GM18858 (cell line): ENCODE data around the gene CEP120.
"Not testable (repeated sequence)": the region's sequence is repeated elsewhere in the genome, so short reads cannot be mapped to it uniquely, and the experiment has no call there.

Experiments used
- ATAC-seq: cut with Tn5 transposase; IDR thresholded peaks from one replicate; pipeline ENCODE4 v1.9.1; 2021; ENCODE audit not compliant: unreplicated experiment

Gene CEP120

DNA sequence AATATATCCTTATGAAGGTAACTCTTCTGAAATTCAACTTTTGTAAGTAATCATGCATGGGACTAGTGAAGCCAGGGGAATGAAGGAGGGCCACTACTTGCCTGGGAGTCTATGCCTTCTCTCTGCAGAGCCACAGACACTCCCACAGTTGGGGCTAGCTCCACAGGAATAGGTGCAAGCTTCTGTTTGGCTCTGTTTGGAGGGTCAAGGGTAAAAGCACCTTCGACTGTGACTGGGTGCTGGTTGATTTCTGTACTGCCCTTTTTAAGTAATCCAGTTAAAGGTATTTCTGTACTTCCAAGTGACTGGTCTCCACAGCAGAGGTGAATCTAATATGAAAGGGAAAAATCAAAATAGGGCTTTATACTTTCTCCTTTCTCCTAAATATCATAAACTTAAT lies 32.2 kb downstream of the CEP120 start:
- no peak for ATAC-seq

DNA sequence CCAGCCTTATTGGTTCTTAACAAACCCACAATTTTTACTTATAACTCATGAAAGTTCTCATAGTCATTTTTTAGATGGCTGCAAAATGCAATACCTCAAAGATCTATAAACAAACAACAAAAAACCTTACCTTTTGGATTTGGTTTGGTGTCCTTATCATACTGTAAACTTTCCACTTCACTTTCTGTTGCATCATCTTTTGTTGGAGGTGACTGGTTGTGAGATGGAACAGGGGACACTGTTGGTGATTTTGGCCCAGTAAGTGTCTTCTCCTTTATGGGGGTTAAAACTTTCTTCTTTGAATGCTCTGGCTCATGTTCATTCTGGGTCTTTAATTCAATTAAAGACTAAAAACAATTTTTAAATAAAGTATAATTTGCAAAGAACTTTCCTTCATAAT lies 33.4 kb downstream of the CEP120 start:
- ATAC-seq = no peak

DNA sequence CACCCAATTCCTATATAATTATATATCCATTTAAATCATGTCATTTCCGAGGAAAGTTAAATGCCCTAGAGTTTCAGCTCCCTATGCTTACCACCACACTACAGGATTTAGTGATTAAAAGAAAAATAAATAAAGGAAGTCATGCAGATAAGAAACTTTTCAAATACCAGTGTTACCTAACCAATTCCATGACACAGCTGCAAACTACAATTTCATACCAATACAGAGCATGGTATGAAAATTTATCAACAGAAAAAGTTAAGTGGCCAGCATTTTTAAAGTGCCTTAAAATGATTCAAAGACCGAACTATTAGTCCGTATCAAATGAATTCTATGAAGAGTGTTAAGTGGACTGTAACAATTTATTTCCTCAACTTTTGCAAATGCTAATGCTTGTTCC lies 35.9 kb downstream of the CEP120 start:
- ATAC-seq = no peak

DNA sequence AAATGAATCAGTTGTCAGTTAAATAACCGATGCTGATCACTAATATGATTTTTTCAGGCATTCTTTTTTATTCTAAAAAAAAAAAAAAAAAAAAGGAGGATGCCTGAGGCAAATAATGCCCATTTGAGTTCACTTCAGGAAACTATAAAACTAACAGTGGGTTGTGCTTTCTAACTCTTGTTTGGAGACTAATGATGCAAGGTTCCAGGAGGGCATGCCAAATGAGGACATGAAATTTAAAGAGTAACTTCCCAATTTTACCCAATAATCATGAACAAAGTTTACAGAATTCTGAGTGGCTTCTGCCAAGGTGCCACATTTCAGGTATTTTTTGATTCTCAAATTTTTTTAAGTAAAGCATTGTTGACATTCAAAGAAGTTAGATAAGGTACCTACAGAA lies 41.0 kb downstream of the CEP120 start:
- ATAC-seq = no peak

DNA sequence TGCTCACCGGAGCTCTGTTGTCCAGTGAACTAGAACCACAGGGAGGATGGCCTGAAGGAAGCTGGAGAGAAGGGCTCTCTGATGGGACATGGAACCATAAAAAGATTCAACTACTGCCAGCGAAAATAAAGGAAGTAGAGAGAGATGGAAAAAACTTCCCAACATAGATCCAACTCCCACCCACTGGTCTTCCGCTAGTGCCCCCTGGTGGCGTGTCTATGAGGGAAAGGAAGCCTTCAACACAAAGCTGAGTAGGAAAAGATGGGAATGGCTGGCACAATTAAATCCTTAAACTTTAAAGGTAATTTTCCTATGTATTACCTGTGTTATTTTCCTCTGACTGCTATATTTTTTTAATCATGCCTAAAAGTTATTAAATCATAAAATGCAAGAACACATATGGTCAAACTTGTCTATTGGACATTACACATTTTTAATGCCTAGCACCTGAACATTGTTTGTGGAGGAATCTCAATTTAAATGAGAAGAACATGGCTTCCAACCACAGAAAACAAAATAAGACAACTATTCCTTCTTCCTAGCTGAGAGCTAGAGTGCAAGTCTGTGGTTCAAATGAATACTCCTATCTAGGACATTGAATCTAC lies 51.5 kb downstream of the CEP120 start:
- ATAC-seq = no peak

DNA sequence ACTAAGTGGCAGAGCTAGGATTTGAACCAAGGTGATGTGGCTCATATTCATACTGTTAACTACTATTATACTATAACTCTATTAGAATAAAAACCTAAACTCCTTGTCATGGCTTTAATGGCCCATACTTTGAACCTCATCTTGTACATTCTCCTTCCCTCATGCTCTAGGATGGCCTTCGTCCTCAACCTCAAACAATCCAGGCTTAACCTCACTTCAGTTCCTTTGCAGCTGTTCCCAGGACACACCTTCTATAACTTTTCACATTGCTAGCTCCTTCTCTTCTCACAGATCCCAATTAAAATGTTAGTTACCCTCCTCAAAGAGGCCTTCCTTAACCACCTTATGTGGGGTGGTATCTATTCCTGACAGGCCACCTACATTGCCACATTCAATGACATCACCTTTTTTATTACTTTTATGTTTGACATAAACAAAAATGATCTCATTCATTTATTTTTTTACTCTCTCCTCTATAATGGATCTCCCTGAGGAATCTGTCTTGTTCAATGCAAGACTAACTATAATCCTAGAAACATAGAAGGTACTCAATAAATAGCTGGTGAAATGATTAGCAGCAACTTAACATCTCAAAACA lies 53.7 kb downstream of the CEP120 start:
- ATAC-seq = no peak

DNA sequence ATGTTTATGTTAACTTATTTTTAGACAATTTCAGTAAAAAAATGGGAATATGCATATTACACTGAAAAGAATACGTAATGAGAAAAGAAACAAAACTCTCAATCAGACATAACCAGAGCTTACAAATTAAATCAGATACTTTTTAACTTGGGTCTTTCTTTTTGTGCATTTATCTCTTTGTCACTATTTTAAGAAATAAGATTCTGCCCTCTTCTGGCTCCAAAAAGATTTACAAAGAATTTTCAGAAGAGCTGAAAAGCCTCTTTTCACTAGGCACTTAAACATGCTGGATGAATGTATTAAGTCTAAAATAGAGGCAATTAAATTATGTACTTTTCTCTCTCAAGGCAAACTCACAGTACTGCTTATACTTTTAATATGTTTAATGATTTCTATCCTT lies 55.5 kb downstream of the CEP120 start:
- ATAC-seq = no peak

DNA sequence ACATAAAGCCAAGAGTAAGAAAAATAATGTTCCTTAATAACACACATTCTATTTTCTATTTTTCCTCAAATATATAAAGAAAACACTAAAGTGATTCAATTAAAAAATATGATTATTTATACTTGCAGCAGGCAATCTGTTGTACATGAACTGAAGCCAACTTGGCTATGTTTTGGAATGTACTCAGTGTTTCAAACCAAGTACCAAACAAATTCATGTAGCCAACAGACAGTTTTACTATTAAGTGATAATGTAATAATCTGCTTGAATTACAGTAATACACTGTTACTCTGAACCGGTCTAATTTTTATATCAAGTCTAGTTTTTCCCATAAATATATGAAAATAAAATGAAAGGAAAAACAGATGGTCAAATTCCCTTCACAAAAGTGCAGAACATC lies 58.0 kb downstream of the CEP120 start:
- no peak for ATAC-seq

DNA sequence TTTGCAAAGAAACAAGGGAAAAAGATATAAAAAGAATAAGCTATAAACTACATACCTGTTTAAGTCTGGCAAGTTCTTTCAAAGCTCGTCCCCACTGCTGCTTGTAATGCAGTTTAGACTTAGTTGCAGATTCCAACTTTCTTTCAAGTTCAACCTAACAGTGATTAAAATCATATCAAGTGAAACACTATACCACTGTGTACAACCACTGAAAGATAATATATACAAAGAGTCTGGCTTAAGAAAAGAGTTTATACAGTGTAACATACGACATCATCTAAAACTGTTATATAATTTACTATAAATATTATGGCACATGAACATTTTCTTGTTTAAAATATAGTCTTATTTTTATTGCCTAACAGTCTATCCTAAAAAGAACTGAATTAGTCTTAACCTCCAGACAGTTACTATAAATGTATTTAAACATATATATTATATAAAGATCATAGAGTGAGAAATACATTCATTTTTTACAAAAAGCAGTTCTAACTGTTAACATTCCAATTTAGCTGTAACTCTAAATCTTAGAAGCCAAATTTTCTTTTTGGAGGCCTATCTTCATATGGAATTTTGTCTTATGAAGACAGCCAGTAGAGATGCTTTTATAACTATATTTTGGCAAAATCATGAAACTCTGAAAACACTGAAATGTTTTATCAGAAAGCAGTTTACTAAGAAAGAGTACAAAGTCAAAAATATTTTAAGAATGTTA lies 58.6 kb downstream of the CEP120 start:
- no peak for ATAC-seq

DNA sequence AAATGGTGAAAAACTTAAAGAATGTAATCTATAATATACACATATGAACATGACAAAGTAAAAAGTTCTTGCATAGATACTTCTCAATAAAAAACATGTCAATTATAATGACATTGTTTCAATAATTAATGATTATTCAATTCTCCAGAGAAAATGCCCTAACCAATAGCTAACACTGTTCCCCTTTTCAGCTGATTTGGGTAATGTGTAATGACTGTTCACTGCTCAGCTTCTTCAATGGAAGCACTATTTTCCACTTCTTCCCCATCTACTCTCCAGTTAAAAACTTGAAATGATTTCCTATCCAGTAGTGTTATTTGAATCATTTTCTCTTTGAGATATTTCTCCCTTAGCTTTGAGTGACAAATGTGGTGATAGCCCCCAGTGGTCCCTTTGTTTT lies 62.3 kb downstream of the CEP120 start:
- no peak for ATAC-seq

DNA sequence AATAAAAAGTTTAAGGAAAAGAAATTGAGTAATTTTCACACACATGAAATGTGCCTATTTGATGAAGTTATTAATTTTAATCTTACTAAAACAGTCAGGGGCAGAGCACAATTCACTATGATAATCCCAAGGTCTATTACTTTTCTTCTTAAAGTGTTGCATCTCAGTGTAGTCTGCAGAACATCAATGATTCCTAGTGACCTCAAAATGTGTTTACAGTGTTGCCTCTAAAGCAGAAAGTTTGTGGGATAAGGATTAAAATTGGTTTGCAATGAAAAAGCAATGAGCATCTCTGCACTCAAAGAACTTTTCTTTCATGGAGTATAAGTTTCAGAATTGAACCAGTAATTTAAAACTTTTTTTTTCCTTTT lies 63.0 kb downstream of the CEP120 start:
- ATAC-seq = no peak

DNA sequence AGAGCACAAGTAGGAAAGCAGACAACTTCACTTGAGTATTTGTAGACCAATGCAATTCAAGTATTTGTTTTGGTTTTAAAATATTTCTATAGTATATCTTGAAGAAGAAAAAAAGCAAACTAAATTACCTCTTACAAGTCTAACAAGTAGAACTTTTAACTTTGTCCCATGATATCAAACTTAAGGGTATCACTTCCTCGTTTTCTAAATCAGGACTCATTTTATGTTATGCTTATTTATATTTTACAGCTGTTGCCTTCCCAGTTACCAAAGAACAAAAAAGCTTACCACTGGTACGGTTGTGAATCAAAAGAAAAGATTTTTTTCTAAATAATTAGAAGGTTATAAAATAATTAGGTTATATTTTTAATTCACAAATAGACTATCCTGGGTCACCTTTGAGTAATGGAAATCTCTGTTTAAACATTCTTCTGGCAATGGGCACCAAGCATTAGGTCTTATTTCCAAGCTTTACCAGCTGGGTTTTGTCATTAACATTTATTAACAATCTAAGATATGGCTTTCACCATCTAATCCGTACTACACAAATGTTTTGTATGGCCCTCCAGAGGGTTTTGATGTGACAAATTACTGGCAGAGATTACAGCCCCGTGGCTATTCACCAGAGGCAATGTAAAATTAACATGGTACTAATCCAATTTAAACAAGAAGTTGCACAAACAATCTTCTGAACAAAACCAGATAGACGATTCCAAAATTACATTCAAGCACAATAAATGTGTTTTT lies 63.6 kb downstream of the CEP120 start:
- ATAC-seq = no peak

DNA sequence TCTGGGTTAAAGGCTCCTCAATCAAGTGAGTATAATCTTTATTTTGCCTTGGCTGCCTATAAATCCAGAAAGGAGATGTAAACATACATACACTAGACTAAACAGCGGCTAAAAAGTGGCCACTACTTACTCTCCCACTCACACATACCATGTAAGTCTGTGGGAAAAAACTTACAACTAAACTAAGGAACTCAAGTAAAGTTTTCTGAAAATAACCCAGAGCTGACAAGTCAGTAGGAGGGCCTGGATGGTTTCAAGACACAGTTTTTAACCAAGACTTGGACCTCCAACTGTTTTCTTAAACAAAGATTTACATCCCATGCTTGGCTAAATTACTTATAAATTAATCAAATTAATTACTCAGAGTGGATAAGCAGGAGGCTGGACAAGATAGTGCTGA lies 64.5 kb downstream of the CEP120 start:
- ATAC-seq = no peak

DNA sequence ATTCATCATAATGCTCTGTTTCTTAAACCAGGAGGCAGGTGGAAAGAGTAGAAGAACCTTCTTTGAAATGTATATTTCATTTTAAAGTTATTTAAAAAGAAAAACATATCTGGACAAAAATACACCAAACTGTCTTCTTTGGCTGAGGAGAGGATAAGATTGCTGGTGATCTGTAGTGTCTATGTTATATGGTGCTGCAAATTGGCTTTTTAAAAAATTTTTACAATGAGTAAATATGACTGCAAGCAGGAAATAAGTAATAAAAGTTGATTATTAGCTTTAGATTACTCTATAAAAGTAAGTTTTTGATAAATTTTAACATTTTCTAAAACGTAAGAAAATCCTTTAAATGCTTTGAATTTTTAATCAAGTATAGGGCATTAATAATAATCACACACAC lies 64.9 kb downstream of the CEP120 start:
- ATAC-seq = no peak

DNA sequence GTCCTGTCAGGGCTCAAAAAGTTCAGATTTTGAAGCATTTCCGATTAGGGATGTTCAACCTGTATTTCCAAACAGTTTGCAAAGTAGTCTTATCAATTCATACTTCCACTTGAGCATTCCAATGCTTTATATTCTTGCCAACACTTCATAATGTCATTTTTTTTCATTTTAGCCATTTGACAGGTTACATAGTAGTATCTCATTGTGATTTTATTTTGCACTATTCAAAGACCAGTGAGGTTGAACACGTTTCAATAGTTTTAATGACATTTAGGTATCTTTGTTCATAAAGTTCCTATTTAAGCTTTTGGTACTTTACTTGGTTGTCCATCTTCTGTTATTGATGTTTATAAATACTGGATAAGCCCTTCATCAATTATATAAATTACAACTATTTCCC lies 71.4 kb downstream of the CEP120 start:
- ATAC-seq = no peak

DNA sequence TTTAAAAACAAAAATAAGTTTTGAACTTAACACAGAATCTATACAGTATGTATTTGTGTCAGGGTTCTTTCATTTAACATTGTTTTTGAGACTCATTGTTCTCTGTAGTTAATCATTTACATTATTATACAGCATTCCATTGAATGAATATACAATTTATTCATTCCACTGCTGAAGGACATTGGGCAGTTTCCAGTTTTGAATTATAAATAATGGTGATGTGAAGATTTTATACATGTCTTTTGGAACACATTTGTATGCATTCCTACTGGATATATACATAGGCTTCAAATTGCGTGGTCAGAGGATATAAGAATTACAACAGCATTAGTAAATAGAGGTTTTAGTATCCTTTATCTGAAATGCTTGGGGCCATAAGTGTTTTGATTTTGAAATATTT lies 72.0 kb downstream of the CEP120 start:
- no peak for ATAC-seq

DNA sequence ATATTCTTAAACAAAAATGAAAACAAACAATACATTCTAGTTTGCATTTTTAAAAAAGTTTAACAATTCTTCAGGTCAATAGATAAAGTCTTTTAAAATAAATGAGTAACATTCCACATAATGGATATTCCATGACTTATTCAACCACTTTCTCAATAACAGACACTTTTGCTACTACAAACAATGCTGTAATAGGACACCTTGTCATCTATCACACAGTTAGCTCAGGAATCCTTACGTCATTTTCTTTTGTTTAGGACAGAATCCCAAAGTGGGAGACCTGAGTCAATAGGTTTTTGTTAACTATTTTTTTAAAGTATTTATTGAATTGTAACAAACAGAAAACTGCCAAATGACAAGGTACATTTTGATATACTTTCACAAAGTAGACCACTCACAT lies 72.5 kb downstream of the CEP120 start:
- ATAC-seq = no peak

DNA sequence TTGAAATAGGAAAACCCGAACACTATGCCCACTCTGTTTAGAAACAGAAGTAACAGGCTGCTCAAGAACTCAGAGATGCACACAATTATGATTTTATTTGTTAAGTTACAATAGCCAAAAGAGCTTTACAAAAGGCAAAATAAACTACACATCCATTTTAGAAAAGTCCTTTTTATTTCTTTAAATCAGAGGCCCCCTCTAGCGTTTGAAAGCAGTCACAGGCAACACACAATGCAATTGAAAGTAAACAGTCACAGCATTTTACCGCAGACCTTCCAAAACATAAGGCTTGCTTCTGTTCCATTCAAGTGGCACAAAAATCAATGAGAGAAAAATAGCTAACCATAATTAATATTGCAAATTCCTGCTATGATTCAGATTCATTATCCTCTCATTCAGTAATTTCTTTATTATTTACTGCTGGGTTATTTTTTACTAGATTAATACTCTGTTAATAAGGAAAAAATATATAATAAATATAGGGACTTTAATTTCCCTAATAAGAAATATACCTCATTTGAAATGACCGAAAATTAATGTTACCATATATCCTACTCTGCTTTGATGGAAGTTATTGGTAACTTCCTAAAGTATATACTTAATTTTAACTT lies 78.3 kb downstream of the CEP120 start:
- no peak for ATAC-seq

DNA sequence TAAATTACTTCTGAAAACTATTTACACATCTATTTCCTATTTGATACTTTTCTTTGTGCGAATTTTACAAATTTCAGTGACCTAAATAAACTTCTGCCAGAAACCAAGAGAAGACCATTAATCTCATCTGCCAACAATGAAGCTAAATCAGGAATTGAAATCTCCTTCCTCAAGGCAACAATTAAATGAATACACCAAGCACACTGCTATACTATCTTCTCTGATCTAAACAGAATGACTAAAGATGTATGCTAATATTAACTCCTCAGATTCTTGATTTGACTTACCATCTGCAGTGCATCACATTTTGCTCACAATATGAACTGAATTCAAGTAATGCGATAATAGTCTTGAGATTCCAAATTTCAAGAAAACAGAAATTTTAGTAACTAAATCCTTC lies 82.3 kb downstream of the CEP120 start:
- ATAC-seq = no peak

DNA sequence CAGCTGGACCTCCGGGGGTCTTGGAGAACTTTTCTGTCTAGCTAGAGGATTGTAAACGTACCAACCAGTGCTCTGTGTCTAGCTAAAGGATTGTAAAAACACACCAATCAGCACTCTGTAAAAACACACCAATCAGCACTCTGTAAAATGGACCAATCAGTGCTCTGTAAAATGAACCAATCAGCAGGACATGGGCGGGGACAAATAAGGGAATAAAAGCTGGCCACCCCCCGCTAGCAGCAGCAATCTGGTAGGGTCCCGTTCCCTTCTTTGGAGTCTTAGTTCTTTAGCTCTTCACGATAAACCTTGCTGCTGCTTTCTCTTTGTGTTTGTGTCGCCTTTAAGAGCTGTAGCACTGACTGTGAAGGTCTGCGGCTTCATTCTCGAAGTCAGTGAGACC lies 114.8 kb downstream of the CEP120 start:
- ATAC-seq = not testable (repeated sequence)

DNA sequence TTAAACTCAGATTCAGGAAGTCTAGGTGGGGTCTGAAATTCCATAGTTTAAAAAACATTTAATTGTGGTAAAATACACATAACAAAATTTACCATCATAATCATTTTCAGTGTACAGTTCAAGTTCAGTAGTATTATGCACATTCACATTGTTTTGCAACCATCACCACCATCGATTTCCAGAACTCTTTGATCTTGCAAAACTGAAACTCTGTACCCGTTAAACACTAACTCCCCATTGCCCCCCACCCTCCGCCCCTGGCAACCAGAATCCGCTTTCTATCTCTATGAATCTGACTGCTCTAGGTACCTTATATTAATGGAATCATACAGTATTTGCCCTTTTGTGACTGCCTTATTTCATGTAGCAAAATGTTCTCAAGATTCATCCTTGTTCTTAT lies 117.5 kb downstream of the CEP120 start:
- no peak for ATAC-seq
